Neutrophil (primary cell): Measurements from ENCODE around the gene RPS6KL1.
"Not testable (repeated sequence)": the region's sequence is repeated elsewhere in the genome, so short reads cannot be mapped to it uniquely, and the experiment has no call there.

ENCODE experiments used
- H3K27ac ChIP-seq: fragments of 200-600 bp; sonication (generic); 2 replicates; pipeline ENCODE4 v1.5.1; 2016; ENCODE audit warnings: mild to moderate bottlenecking, moderate library complexity
- H3K27me3 ChIP-seq: fragments of 200-600 bp; sonication (generic); 2 replicates; pipeline ENCODE4 v1.6.0; 2016; ENCODE audit warnings: mild to moderate bottlenecking
- H3K36me3 ChIP-seq: fragments of 200-600 bp; sonication (generic); 2 replicates; pipeline ENCODE4 v1.5.1; 2017
- H3K4me1 ChIP-seq, 2 experiments: fragments of 200-600 bp in 1 of 2; sonication (generic) in 1 of 2; 1 replicate in 1 of 2; 2 replicates in 1 of 2; pipeline versions ENCODE4 v1.5.1 to v1.6.1; 2013 to 2016; ENCODE audit warnings: low read depth in 1 of 2, low read length in 1 of 2, mild to moderate bottlenecking in 1 of 2, moderate library complexity in 1 of 2; ENCODE audit not compliant: control insufficient read depth in 1 of 2, insufficient read depth in 1 of 2
- H3K4me3 ChIP-seq, 2 experiments: fragments of 200-600 bp in 1 of 2; sonication (generic) in 1 of 2; 1 replicate in 1 of 2; 2 replicates in 1 of 2; pipeline ENCODE4 v1.5.1; 2013 to 2016; ENCODE audit warnings: low read depth in 1 of 2, low read length in 1 of 2, mild to moderate bottlenecking in 1 of 2, moderate library complexity in 1 of 2
- H3K9me3 ChIP-seq: fragments of 200-600 bp; sonication (generic); 2 replicates; pipeline ENCODE4 v1.5.1; 2016
- CTCF ChIP-seq: fragments of 200-600 bp; sonication (generic); IDR thresholded peaks from 2 replicates; pipeline ENCODE4 v1.5.1; 2016; ENCODE audit warnings: antibody characterized with exemption

Gene RPS6KL1

DNA sequence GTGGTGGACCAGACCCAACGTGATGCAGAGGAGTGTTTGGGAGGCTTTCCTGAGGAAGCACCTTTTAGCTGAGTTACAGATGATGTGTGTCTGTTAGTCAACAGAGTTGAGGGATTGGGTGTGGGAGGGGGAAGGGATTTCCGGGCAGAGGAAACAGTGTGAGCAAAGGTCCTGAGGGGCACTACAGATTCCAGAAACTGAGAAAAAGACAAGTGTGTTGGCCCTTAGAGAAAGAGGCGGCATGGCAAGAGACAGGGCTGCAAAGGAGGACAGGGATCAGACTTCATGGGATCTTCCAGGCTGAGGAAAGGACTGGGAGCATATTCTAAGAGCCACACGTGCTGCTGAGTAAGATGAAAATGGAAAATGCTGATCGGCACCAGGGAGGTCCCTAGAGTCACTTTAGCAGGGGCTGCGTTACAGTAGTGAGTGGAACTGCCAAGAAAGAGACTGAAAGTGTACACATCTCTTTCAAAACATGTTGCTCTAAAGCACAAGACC is 9.4 kb upstream of the RPS6KL1 start:
- no peaks in the 10 kb centered on the region for H3K36me3 ChIP-seq
- no peak overlapping the region for H3K27ac ChIP-seq
- H3K9me3 ChIP-seq = no peaks in the 10 kb centered on the region
- TF ChIP-seq CTCF = no peak
- H3K4me1 ChIP-seq = peaks cover 0 to 3% of the 10 kb centered on the region in 2 experiments
- peaks cover 30% of the 10 kb centered on the region for H3K27me3 ChIP-seq
- H3K4me3 ChIP-seq = no peak overlapping the region

GRCh38 chr14:74931744-74932143 is 8.7 kb upstream of the RPS6KL1 start:
- not testable (repeated sequence) for H3K4me1 ChIP-seq, H3K36me3 ChIP-seq, H3K9me3 ChIP-seq, H3K4me3 ChIP-seq, H3K27ac ChIP-seq
- peaks cover 30% of the 10 kb centered on the region for H3K27me3 ChIP-seq

DNA sequence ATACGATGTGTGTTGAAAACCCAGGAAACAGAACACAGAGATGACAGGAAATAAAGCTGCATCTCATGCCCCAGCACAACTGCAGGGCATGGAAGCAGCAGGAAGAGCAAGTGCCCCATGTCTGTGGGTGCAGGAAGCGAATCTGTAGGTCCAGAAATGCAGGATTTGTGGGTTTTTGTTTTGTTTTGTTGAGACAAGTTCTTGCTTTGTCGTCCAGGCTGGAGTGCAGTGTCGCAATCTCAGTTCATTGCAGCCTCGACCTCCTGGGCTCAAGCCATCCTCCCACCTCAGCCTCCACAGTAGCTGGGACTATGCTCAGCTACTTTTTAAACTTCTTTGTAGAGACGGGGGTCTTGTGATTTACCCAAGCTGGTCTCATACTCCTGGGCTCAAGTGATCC is 6.2 kb upstream of the RPS6KL1 start:
- peaks cover 0 to 3% of the 10 kb centered on the region in 2 experiments for H3K4me1 ChIP-seq

GRCh38 chr14:74927225-74927624 is 4.2 kb upstream of the RPS6KL1 start:
- Histone ChIP-seq H3K9me3 (no peaks in the 10 kb centered on the region), H3K27ac (no peak overlapping the region), H3K4me1 (peaks cover 3 to 7% of the 10 kb centered on the region in 2 experiments), H3K36me3 (no peaks in the 10 kb centered on the region), H3K27me3 (peaks cover 39% of the 10 kb centered on the region), H3K4me3 (no peak overlapping the region)
- TF ChIP-seq CTCF = no peak

More for the DNA sequence above, 6.2 kb upstream of the RPS6KL1 start:
- Histone ChIP-seq H3K27ac (no peak overlapping the region), H3K4me3 (no peak overlapping the region), H3K9me3 (no peaks in the 10 kb centered on the region), H3K36me3 (no peaks in the 10 kb centered on the region), H3K27me3 (peaks cover 39% of the 10 kb centered on the region)
- TF ChIP-seq CTCF = no peak

DNA sequence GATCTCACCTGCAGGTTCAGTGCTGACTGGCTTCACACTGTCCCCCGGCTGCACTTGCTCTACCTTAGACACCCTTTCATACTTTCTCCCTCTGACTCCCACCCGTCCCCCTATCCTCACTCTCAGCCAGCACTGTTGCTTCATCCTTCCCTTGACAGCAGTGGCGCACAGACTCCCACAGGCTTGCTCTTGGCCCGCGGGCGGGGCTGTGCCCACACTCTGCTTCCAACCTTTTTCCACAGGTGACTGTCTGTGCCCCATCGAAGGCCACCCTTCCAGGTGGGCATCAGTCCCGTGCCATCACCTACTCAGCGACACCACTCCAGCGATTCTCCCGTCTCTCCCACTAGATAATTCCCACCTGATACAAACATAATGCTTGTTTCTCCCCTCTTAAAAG is 1.0 kb upstream of the RPS6KL1 start:
- no peaks in the 10 kb centered on the region for H3K36me3 ChIP-seq
- TF ChIP-seq CTCF = no peak
- H3K27me3 ChIP-seq = peaks cover 45% of the 10 kb centered on the region
- no peak overlapping the region for H3K27ac ChIP-seq
- H3K4me3 ChIP-seq = no peak overlapping the region
- no peaks in the 10 kb centered on the region for H3K9me3 ChIP-seq
- peaks cover 3 to 7% of the 10 kb centered on the region in 2 experiments for H3K4me1 ChIP-seq

DNA sequence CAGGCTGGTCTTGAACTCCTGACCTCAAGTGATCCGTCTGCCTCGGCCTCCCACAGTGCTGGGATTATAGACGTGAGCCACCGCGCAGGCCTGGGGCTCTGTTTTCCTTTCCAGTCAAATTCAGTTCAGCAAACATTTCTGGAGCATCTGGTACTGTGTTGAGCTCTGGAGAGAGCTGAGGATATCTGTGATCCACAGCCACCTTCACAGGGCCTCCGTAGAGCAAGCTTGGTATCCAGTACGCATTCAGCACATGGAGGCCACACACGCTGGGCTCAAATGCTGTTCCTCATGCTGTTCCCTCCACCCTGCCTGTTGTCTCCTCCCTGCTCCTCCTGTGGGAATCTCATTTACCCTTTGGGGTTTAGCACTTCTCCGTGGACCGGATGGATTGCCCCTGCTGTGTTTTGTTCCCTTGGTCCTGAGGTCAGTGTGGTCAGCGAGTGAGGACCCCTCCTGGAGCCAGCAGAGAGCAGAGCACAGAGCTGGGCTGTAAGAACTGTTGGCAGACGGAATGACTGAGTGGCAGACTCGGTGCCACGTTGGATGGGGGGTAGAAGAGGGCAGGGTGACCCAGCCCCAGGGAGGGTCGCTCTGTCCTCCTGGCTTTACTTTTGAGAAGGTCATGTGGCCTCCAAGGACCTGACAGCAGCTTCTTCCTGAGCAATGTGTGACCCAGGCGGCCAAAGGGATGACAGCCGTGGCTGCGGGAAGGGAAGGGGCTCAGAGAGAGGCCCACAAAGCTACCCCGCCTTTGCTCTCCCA is 891 bp downstream of the RPS6KL1 start:
- TF ChIP-seq CTCF = no peak
- Histone ChIP-seq H3K4me1 (peaks cover 3 to 7% of the 10 kb centered on the region in 2 experiments), H3K9me3 (no peaks in the 10 kb centered on the region), H3K27me3 (peaks cover 45% of the 10 kb centered on the region), H3K36me3 (no peaks in the 10 kb centered on the region), H3K4me3 (no peak overlapping the region), H3K27ac (no peak overlapping the region)
